Panc1 (cell line): ENCODE data around the gene RNF128. TPM values are rescaled to one million over a fixed set of nuclear protein-coding genes. Genes with fewer than 3 reads are reported as not detected.
"Not testable (repeated sequence)": the region's sequence is repeated elsewhere in the genome, so short reads cannot be mapped to it uniquely, and the experiment has no call there.

Experiments used
- ATAC-seq: fragments of 200-7000 bp; cut with Tn5 transposase; 2 replicates; pipeline ENCODE4 v1.9.1; 2020; ENCODE audit warnings: mild to moderate bottlenecking, moderate library complexity
- BruUV-seq: library from RNA; stranded (reverse); fragments of 400-500 nt; replicated peaks from 2 replicates; lab custom pipeline; 2021; lab: Mats Ljungman, UMichigan
- CTCF ChIA-PET: fragments of 300-600 bp; sonication (Branson Sonifier 250); formaldehyde crosslinking; loops from one replicate; lab custom pipeline; 2022; ENCODE audit warnings: antibody characterized with exemption; lab: Charles Lee
- POLR2A ChIA-PET: fragments of 300-600 bp; sonication (Branson Sonifier 250); formaldehyde crosslinking; loops from one replicate; lab custom pipeline; 2022; ENCODE audit warnings: antibody characterized with exemption; lab: Charles Lee
- DNase-seq: peaks from one replicate; pipeline ENCODE4 v3.0.0-alpha.2; 2010; ENCODE audit warnings: low read depth, low spot score
- H3K27ac ChIP-seq: 2 replicates; pipeline ENCODE4 v1.5.1; 2011; ENCODE audit warnings: mild to moderate bottlenecking, low read length, inconsistent platforms
- H3K27me3 ChIP-seq: fragments of 200-500 bp; sonication (Bioruptor generic); 2 replicates; pipeline ENCODE4 v1.6.0; 2014; ENCODE audit warnings: low read length, inconsistent platforms; ENCODE audit not compliant: control insufficient read depth, insufficient read depth
- H3K36me3 ChIP-seq: fragments of 200-500 bp; sonication (Bioruptor generic); 2 replicates; pipeline ENCODE4 v1.5.1; 2014; ENCODE audit warnings: inconsistent platforms, mild to moderate bottlenecking, low read length, moderate library complexity; ENCODE audit not compliant: control insufficient read depth, insufficient read depth
- H3K4me1 ChIP-seq: 2 replicates; pipeline ENCODE4 v1.5.1; 2011; ENCODE audit warnings: inconsistent platforms, mild to moderate bottlenecking, low read length, moderate library complexity; ENCODE audit not compliant: control insufficient read depth, insufficient read depth
- H3K4me3 ChIP-seq, 2 experiments: 2 replicates each; pipeline ENCODE4 v1.5.1; 2011 to 2012; ENCODE audit warnings: low read depth in 2 of 2, low read length in 2 of 2, mild to moderate bottlenecking in 2 of 2, inconsistent platforms in 1 of 2, moderate library complexity in 1 of 2
- H3K9me3 ChIP-seq: fragments of 200-500 bp; sonication (Bioruptor generic); 2 replicates; pipeline ENCODE4 v1.5.1; 2014; ENCODE audit warnings: low read depth, mild to moderate bottlenecking, inconsistent platforms, low read length, moderate library complexity; ENCODE audit not compliant: control insufficient read depth, insufficient read depth
- POLR2AphosphoS5 ChIP-seq: IDR thresholded peaks from 2 replicates; pipeline ENCODE4 v1.6.1; 2012; ENCODE audit warnings: mild to moderate bottlenecking, low read depth, low read length, moderate library complexity
- SIN3A ChIP-seq: IDR thresholded peaks from 2 replicates; pipeline ENCODE4 v1.6.1; 2012; ENCODE audit warnings: low read depth, mild to moderate bottlenecking, low read length, moderate library complexity, borderline replicate concordance; ENCODE audit not compliant: insufficient read depth
- TCF7L2 ChIP-seq: IDR thresholded peaks from 2 replicates; pipeline ENCODE4 v1.6.1; 2011; ENCODE audit warnings: mild to moderate bottlenecking, low read depth, low read length, inconsistent platforms
- in situ Hi-C: cut with HindIII; loops from 2 replicates; pipeline ENCODE4 v1.10.0; 2016; ENCODE audit warnings: low sequenced_read_pairs, low pct_unique_long_range_greater_than_20kb
- intact Hi-C: fragments of 100-400 bp; cut with micrococcal nuclease; formaldehyde crosslinking; loops from one replicate; pipeline ENCODE4 v1.10.0; 2022; ENCODE audit not compliant: unreplicated experiment
- total RNA-seq: library from RNA; stranded (reverse); gene quantifications from one replicate; pipeline ENCODE4 v1.2.1, GENCODE V29; 2021; ENCODE audit not compliant: unreplicated experiment
- TF ChIP-seq, protein P1 (sequence below), 2 experiments: IDR thresholded peaks; 2 replicates each; pipeline ENCODE4 v1.6.1; 2011 to 2012; ENCODE audit warnings: low read depth in 2 of 2, control low read depth in 1 of 2, low read length in 1 of 2, mild to moderate bottlenecking in 1 of 2, moderate library complexity in 1 of 2; ENCODE audit not compliant: insufficient read depth in 1 of 2
- TF ChIP-seq, protein P2 (sequence below): fragments of 450-650 bp; IDR thresholded peaks from 2 replicates; pipeline ENCODE4 v1.5.1; 2017; ENCODE audit warnings: mild to moderate bottlenecking

The RNF128 gene
- total RNA-seq, 1 experiment from 2014 or later = 5.0 TPM

DNA sequence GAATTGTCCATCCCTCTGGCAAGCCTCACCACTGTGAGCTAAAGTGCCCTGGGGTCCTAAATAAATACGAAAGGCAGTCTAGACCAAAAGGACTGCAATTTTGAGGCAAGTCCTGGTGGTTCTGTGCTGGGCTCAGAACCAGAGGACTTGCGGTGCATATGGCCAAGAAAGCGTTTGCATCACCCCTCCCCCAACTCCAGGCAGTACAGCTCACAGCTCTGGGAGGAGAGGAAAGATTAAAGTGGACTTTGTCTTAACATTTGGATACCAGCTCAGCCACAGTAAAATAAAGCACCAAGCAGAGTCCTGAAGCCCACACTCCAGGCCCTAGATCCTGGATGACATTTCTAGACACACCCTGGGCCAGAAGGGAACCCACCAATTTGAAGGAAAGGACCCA is 24.9 kb downstream of the RNF128 start:
- H3K27me3 ChIP-seq = no peaks in the 10 kb centered on the region
- no peak overlapping the region for H3K27ac ChIP-seq
- ChIA-PET POLR2A (no interaction called here), CTCF (no interaction called here)
- ATAC-seq (no peak), DNase-seq (no peak)
- H3K36me3 ChIP-seq = no peaks in the 10 kb centered on the region
- no TSS peak for BruUV-seq
- intact Hi-C loops = no loop called here
- TF ChIP-seq TCF7L2 = no peak
- TF ChIP-seq, protein P1, sequence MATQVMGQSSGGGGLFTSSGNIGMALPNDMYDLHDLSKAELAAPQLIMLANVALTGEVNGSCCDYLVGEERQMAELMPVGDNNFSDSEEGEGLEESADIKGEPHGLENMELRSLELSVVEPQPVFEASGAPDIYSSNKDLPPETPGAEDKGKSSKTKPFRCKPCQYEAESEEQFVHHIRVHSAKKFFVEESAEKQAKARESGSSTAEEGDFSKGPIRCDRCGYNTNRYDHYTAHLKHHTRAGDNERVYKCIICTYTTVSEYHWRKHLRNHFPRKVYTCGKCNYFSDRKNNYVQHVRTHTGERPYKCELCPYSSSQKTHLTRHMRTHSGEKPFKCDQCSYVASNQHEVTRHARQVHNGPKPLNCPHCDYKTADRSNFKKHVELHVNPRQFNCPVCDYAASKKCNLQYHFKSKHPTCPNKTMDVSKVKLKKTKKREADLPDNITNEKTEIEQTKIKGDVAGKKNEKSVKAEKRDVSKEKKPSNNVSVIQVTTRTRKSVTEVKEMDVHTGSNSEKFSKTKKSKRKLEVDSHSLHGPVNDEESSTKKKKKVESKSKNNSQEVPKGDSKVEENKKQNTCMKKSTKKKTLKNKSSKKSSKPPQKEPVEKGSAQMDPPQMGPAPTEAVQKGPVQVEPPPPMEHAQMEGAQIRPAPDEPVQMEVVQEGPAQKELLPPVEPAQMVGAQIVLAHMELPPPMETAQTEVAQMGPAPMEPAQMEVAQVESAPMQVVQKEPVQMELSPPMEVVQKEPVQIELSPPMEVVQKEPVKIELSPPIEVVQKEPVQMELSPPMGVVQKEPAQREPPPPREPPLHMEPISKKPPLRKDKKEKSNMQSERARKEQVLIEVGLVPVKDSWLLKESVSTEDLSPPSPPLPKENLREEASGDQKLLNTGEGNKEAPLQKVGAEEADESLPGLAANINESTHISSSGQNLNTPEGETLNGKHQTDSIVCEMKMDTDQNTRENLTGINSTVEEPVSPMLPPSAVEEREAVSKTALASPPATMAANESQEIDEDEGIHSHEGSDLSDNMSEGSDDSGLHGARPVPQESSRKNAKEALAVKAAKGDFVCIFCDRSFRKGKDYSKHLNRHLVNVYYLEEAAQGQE (IDR thresholded peaks at IDR 0.05; ENCODE audit: insufficient read depth in 1 of 2, low read depth in 2 of 2, low read length in 1 of 2) = no peak
- no peak for TF ChIP-seq POLR2AphosphoS5
- in situ Hi-C loops = no loop called here
- no peaks in the 10 kb centered on the region for H3K9me3 ChIP-seq
- no peak overlapping the region for H3K4me3 ChIP-seq
- no peaks in the 10 kb centered on the region for H3K4me1 ChIP-seq

- no peaks in the 10 kb centered on the region for H3K36me3 ChIP-seq
- intact Hi-C loops = no loop called here
- ChIA-PET CTCF (no interaction called here), POLR2A (no interaction called here)
- TF ChIP-seq, protein P1 (IDR thresholded peaks at IDR 0.05; ENCODE audit: insufficient read depth in 1 of 2, low read depth in 2 of 2, low read length in 1 of 2) = no peak
- TF ChIP-seq SIN3A = no peak
- TF ChIP-seq, protein P2, sequence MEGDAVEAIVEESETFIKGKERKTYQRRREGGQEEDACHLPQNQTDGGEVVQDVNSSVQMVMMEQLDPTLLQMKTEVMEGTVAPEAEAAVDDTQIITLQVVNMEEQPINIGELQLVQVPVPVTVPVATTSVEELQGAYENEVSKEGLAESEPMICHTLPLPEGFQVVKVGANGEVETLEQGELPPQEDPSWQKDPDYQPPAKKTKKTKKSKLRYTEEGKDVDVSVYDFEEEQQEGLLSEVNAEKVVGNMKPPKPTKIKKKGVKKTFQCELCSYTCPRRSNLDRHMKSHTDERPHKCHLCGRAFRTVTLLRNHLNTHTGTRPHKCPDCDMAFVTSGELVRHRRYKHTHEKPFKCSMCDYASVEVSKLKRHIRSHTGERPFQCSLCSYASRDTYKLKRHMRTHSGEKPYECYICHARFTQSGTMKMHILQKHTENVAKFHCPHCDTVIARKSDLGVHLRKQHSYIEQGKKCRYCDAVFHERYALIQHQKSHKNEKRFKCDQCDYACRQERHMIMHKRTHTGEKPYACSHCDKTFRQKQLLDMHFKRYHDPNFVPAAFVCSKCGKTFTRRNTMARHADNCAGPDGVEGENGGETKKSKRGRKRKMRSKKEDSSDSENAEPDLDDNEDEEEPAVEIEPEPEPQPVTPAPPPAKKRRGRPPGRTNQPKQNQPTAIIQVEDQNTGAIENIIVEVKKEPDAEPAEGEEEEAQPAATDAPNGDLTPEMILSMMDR = peak; percentile 24; the same call in 1 of the 2 replicates
- no peaks in the 10 kb centered on the region for H3K27me3 ChIP-seq
- no peaks in the 10 kb centered on the region for H3K4me1 ChIP-seq
- no peaks in the 10 kb centered on the region for H3K9me3 ChIP-seq
- no peak overlapping the region for H3K4me3 ChIP-seq
- H3K27ac ChIP-seq = no peak overlapping the region
- no TSS peak for BruUV-seq
- no peak for ATAC-seq
- in situ Hi-C loops = no loop called here
- no peak for DNase-seq
These were observed 25.7 kb downstream of the RNF128 start for GRCh38 chrX:106752101-106752678.

DNA sequence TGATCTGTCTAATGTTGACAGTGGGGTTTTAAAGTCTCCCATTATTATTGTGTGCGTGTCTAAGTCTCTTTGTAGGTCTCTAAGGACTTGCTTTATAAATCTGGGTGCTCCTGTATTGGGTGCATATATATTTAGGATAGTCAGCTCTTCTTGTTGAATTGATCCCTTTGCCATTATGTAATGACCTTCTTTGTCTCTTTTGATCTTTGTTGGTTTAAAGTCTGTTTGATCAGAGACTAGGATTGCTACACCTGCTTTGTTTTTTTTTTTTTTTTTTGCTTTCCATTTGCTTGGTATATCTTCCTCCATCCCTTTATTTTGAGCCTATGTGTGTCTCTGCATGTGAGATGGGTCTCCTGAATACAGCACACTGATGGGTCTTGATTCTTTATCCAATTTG is 42.8 kb downstream of the RNF128 start:
- H3K36me3 ChIP-seq, intact Hi-C loops, CTCF ChIA-PET, H3K4me1 ChIP-seq, ATAC-seq, BruUV-seq, H3K27ac ChIP-seq, in situ Hi-C loops, H3K9me3 ChIP-seq, H3K4me3 ChIP-seq, POLR2A ChIA-PET, H3K27me3 ChIP-seq, DNase-seq: not testable (repeated sequence)
